Calu3 (cell line): ENCODE data around the gene CACNA2D1. TPM values are rescaled to one million over a fixed set of nuclear protein-coding genes. Genes with fewer than 3 reads are reported as not detected.

ENCODE experiments used
- BruUV-seq: library from RNA; stranded (reverse); fragments of 400-500 nt; replicated peaks from 2 replicates; lab custom pipeline; 2021; lab: Mats Ljungman, UMichigan
- CTCF ChIA-PET: fragments of 300-600 bp; sonication (Branson Sonifier 250); formaldehyde crosslinking; loops from one replicate; lab custom pipeline; 2022; ENCODE audit warnings: antibody characterized with exemption; lab: Charles Lee
- DNase-seq: peaks from one replicate; pipeline ENCODE4 v3.0.0; 2022
- H3K27ac Mint-ChIP-seq: one replicate; pipeline ENCODE4 v1.8.0; 2022; ENCODE audit warnings: mixed read lengths; ENCODE audit not compliant: unreplicated experiment
- H3K27me3 Mint-ChIP-seq: one replicate; pipeline ENCODE4 v1.8.0; 2022; ENCODE audit warnings: mixed read lengths; ENCODE audit not compliant: unreplicated experiment
- H3K36me3 Mint-ChIP-seq: one replicate; pipeline ENCODE4 v1.8.0; 2022; ENCODE audit warnings: mild to moderate bottlenecking, moderate library complexity, mixed read lengths; ENCODE audit not compliant: insufficient read depth, unreplicated experiment
- H3K4me1 Mint-ChIP-seq: one replicate; pipeline ENCODE4 v1.8.0; 2022; ENCODE audit warnings: mild to moderate bottlenecking, low read depth, mixed read lengths; ENCODE audit not compliant: unreplicated experiment
- H3K4me3 Mint-ChIP-seq: one replicate; pipeline ENCODE4 v1.8.0; 2022; ENCODE audit warnings: mild to moderate bottlenecking, low read depth, moderate library complexity, mixed read lengths; ENCODE audit not compliant: unreplicated experiment
- H3K9me3 Mint-ChIP-seq: one replicate; pipeline ENCODE4 v1.8.0; 2022; ENCODE audit warnings: low read depth, mixed read lengths; ENCODE audit not compliant: unreplicated experiment
- intact Hi-C: fragments of 100-400 bp; cut with micrococcal nuclease; formaldehyde crosslinking; loops from one replicate; pipeline ENCODE4 v1.10.0; 2022; ENCODE audit not compliant: unreplicated experiment
- total RNA-seq: library from RNA; stranded (reverse); gene quantifications from 2 replicates; pipeline ENCODE4 v1.2.3, GENCODE V29; 2022
- TF ChIP-seq, protein P1 (sequence below): fragments of 200-600 bp; IDR thresholded peaks from one replicate; pipeline ENCODE4 v1.8.0; 2022; ENCODE audit warnings: antibody characterized with exemption; ENCODE audit not compliant: unreplicated experiment

CACNA2D1 gene
- total RNA-seq, 1 experiment from 2014 or later: 10.4 TPM

DNA sequence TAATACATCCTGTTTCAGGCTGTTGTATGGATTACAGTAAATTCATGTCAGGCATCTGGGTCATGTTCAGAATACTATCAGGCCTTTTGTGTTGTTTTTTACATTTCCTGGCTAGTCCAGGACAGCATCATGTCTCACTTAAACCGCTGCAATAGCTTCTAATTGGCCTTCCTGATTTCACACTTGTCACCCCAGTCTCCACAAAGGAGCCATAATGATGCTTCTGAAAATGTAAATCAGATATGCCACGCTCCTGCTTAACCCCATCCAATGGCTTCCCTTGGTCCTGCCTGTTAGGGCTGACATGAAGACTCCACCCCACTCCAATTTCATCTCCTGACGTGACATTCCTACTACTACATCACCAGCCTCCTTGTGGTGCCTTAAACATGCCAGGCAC lies 220.0 kb downstream of the CACNA2D1 start:
- H3K27ac Mint-ChIP-seq: no peak overlapping the region
- TF ChIP-seq, protein P1, sequence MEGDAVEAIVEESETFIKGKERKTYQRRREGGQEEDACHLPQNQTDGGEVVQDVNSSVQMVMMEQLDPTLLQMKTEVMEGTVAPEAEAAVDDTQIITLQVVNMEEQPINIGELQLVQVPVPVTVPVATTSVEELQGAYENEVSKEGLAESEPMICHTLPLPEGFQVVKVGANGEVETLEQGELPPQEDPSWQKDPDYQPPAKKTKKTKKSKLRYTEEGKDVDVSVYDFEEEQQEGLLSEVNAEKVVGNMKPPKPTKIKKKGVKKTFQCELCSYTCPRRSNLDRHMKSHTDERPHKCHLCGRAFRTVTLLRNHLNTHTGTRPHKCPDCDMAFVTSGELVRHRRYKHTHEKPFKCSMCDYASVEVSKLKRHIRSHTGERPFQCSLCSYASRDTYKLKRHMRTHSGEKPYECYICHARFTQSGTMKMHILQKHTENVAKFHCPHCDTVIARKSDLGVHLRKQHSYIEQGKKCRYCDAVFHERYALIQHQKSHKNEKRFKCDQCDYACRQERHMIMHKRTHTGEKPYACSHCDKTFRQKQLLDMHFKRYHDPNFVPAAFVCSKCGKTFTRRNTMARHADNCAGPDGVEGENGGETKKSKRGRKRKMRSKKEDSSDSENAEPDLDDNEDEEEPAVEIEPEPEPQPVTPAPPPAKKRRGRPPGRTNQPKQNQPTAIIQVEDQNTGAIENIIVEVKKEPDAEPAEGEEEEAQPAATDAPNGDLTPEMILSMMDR: no peak
- no peak overlapping the region for H3K4me3 Mint-ChIP-seq
- H3K9me3 Mint-ChIP-seq: no peaks in the 10 kb centered on the region
- no TSS peak for BruUV-seq
- CTCF ChIA-PET: no interaction called here
- intact Hi-C loops: loop anchor here (10.0 kb wide), 1 partner anchor 179 kb away; no protein-coding TSS in a partner anchor
- no peaks in the 10 kb centered on the region for H3K36me3 Mint-ChIP-seq
- no peaks in the 10 kb centered on the region for H3K27me3 Mint-ChIP-seq
- no peaks in the 10 kb centered on the region for H3K4me1 Mint-ChIP-seq
- DNase-seq: no peak

DNA sequence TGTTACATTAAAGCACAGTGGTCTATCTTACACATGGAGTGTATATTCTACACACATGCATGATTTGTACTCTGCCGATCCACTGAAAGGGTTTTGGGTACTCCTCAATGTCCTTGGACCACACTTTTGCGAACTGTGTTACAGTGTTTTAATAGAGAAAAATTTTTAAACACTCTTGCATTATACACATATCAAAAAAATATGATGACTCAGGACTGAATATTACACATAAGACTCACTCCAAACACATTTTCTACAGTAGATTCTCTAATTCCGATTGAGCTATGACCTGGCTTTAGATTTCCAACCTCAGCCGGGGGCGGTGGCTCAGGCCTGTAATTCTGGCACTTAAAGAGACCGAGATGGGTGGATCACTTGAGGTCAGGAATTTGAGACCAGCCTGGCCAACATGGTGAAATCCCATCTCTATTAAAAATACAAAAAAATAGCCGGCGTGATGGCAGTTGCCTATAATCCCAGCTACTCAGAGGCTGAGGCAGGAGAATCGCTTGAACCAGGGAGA lies 222.4 kb downstream of the CACNA2D1 start:
- H3K27me3 Mint-ChIP-seq: no peaks in the 10 kb centered on the region
- TF ChIP-seq, protein P1: no peak
- H3K9me3 Mint-ChIP-seq: no peaks in the 10 kb centered on the region
- no peak overlapping the region for H3K27ac Mint-ChIP-seq
- intact Hi-C loops: loop anchor here (10.0 kb wide), 1 partner anchor 176 kb away; no protein-coding TSS in a partner anchor
- CTCF ChIA-PET: no interaction called here
- H3K36me3 Mint-ChIP-seq: no peaks in the 10 kb centered on the region
- no peak overlapping the region for H3K4me3 Mint-ChIP-seq
- BruUV-seq: no TSS peak
- DNase-seq: no peak
- H3K4me1 Mint-ChIP-seq: no peaks in the 10 kb centered on the region

DNA sequence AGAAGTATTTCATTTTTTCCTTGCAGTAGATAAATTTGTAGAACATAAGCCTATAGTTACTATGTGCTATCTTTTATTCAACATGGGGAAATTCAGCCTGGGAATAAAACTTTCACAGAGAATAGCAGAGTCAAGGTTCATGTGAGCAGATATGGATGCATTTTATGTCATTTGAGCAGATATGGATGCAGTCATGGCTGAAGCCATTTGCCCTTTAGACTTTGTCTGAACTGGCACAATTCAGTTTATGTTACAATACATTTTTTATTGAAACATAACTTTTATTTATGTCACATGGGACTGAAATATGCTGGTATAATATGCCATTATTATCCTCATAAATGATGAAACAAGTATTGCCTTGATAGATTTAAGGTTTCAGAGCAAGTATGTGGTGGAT lies 231.1 kb downstream of the CACNA2D1 start:
- no TSS peak for BruUV-seq
- intact Hi-C loops: no loop called here
- no peak for DNase-seq
- H3K36me3 Mint-ChIP-seq: no peaks in the 10 kb centered on the region
- peaks cover 2% of the 10 kb centered on the region for H3K9me3 Mint-ChIP-seq
- TF ChIP-seq, protein P1: no peak
- no peaks in the 10 kb centered on the region for H3K27me3 Mint-ChIP-seq
- no peak overlapping the region for H3K27ac Mint-ChIP-seq
- no peak overlapping the region for H3K4me3 Mint-ChIP-seq
- H3K4me1 Mint-ChIP-seq: no peaks in the 10 kb centered on the region
- CTCF ChIA-PET: no interaction called here

DNA sequence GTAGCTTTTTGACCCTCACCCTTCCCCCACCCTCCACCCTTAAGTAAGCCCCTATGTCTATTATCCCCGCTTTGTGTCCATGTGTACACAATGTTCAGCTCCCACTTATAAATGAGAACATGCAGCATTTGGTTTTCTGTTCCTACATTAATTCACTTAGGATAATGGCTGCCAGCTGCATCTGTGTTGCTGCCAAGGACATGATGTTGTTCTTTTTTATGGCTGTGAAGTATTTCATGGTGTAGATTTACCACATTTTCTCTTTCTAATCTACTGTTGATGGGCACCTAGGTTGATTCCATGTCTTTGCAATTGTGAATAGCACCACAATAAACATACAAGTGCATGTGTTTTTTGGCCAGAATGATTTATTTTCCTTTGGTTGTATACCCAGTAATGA lies 232.2 kb downstream of the CACNA2D1 start:
- CTCF ChIA-PET: no interaction called here
- peaks cover 2% of the 10 kb centered on the region for H3K9me3 Mint-ChIP-seq
- no peak for DNase-seq
- H3K27ac Mint-ChIP-seq: no peak overlapping the region
- H3K27me3 Mint-ChIP-seq: no peaks in the 10 kb centered on the region
- no peaks in the 10 kb centered on the region for H3K4me1 Mint-ChIP-seq
- no peak overlapping the region for H3K4me3 Mint-ChIP-seq
- BruUV-seq: no TSS peak
- H3K36me3 Mint-ChIP-seq: no peaks in the 10 kb centered on the region
- TF ChIP-seq, protein P1: no peak
- intact Hi-C loops: no loop called here
